ENCODE data around the gene PI4KA. TPM values are rescaled to one million over a fixed set of nuclear protein-coding genes. Genes with fewer than 3 reads are reported as not detected.

PI4KA gene
- polyA plus RNA-seq, 1 of the 3 experiments (the other 2 are of a cell fraction) = 30.0 TPM

DNA sequence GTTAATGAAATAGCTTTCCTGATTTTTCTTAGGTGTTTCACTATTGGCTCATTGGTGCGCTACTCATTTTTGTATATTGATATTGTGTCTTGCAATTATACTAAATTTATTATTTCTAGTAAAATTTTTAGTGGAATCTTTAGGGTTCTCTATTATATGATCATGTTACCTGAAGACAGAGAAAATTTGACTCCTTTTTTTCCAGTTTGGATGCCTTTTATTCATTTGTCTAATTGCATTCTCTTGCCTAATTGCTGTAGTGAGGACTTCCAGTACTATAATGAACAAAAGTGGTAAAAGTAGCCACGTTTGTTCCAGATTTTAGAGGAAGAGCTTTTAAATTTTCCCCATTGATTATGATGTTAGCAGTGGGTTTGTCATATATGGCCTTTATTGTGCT is 198.7 kb downstream of the PI4KA start (continued):
- TF ChIP-seq, protein P1, sequence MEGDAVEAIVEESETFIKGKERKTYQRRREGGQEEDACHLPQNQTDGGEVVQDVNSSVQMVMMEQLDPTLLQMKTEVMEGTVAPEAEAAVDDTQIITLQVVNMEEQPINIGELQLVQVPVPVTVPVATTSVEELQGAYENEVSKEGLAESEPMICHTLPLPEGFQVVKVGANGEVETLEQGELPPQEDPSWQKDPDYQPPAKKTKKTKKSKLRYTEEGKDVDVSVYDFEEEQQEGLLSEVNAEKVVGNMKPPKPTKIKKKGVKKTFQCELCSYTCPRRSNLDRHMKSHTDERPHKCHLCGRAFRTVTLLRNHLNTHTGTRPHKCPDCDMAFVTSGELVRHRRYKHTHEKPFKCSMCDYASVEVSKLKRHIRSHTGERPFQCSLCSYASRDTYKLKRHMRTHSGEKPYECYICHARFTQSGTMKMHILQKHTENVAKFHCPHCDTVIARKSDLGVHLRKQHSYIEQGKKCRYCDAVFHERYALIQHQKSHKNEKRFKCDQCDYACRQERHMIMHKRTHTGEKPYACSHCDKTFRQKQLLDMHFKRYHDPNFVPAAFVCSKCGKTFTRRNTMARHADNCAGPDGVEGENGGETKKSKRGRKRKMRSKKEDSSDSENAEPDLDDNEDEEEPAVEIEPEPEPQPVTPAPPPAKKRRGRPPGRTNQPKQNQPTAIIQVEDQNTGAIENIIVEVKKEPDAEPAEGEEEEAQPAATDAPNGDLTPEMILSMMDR (IDR thresholded peaks at IDR 0.05) = no peak

DNA sequence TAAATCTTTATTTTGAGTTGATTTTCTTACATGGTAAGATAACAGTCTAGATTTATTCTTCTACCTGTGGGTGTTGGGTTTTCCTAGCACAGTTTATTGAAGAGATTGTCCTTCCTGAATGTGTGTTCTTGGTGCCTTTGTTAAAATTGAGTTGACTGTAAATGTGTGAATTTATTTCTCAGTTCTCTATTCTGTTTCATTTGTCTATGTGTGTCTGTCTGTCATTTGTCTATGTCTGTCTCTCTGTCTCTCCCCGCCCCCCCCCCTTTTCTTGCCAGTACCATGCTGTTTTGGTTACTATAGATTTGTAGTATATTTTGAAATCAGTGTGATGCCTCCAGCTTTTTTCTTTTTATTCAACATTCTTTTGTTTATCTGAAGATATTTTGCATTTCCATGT is 199.4 kb downstream of the PI4KA start:
- H2AFZ ChIP-seq (ENCODE audit: low read depth) = no peak overlapping the region
- no peaks in the 10 kb centered on the region for H3K79me2 ChIP-seq (ENCODE audit: insufficient read depth)
- no peaks in the 10 kb centered on the region for H4K20me1 ChIP-seq (ENCODE audit: insufficient read depth)
- DNase-seq = no peak
- H3K9me2 ChIP-seq = no peaks in the 10 kb centered on the region
- no peak overlapping the region for H3K27ac ChIP-seq (ENCODE audit: low read depth in 2 of 2, low read length in 1 of 2)
- CTCF ChIA-PET = no interaction called here
- H3K4me3 ChIP-seq (ENCODE audit: low read depth in 2 of 2, low read length in 1 of 2) = no peak overlapping the region
- H3K4me1 ChIP-seq (ENCODE audit: control insufficient read depth in 1 of 2, insufficient read depth in 2 of 2, low read depth in 1 of 2, low read length in 1 of 2) = no peaks in the 10 kb centered on the region; a peak in 1 of 4 replicates
- H3K9ac ChIP-seq = no peak overlapping the region
- H3K4me2 ChIP-seq = no peak overlapping the region
- H3F3A ChIP-seq (replicated peaks; ENCODE audit: insufficient read depth) = no peaks in the 10 kb centered on the region
- no peak for TF ChIP-seq ELF1 (IDR thresholded peaks at IDR 0.05)
- TF ChIP-seq, protein P2, sequence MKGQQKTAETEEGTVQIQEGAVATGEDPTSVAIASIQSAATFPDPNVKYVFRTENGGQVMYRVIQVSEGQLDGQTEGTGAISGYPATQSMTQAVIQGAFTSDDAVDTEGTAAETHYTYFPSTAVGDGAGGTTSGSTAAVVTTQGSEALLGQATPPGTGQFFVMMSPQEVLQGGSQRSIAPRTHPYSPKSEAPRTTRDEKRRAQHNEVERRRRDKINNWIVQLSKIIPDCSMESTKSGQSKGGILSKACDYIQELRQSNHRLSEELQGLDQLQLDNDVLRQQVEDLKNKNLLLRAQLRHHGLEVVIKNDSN (IDR thresholded peaks at IDR 0.05; ENCODE audit: borderline replicate concordance, low read depth) = no peak
- no peak for TF ChIP-seq TCF12 (IDR thresholded peaks at IDR 0.05)
- TF ChIP-seq MXI1 (IDR thresholded peaks at IDR 0.05; ENCODE audit: low read depth, low read length) = no peak
- TF ChIP-seq YY1 (IDR thresholded peaks at IDR 0.05; ENCODE audit: low read depth) = no peak
- no peak for TF ChIP-seq JUND (IDR thresholded peaks at IDR 0.05)
- no peak for TF ChIP-seq FOSL2 (IDR thresholded peaks at IDR 0.05; ENCODE audit: borderline replicate concordance, low read depth)
- TF ChIP-seq SIN3A (IDR thresholded peaks at IDR 0.05; ENCODE audit: borderline replicate concordance, low read depth, low read length) = no peak
- no peak for TF ChIP-seq RCOR1 (IDR thresholded peaks at IDR 0.05; ENCODE audit: low read length)
- TF ChIP-seq, protein P3, sequence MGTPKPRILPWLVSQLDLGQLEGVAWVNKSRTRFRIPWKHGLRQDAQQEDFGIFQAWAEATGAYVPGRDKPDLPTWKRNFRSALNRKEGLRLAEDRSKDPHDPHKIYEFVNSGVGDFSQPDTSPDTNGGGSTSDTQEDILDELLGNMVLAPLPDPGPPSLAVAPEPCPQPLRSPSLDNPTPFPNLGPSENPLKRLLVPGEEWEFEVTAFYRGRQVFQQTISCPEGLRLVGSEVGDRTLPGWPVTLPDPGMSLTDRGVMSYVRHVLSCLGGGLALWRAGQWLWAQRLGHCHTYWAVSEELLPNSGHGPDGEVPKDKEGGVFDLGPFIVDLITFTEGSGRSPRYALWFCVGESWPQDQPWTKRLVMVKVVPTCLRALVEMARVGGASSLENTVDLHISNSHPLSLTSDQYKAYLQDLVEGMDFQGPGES (IDR thresholded peaks at IDR 0.05; ENCODE audit: low read depth, low read length) = no peak
- TF ChIP-seq EP300 (IDR thresholded peaks at IDR 0.05; ENCODE audit: borderline replicate concordance in 1 of 2, low read depth in 1 of 2, low read length in 1 of 2) = no peak
- TF ChIP-seq NRF1 (IDR thresholded peaks at IDR 0.05; ENCODE audit: low read depth, low read length) = no peak
- no peaks in the 10 kb centered on the region for H3K36me3 ChIP-seq (replicated peaks in 1 of 2; ENCODE audit: control insufficient read depth in 1 of 2, insufficient read depth in 2 of 2, low read length in 1 of 2)
- WGBS (ENCODE audit: low lambda C conversion rate) = 25% methylated on average over 1 of the region's 1 CpG
- POLR2A ChIA-PET = no interaction called here
- no peaks in the 10 kb centered on the region for H3K9me3 ChIP-seq
- peaks cover 15% of the 10 kb centered on the region; the same call in 1 of the 2 replicates for H3K27me3 ChIP-seq (ENCODE audit: insufficient read depth)

All from SK-N-SH (cell line).